CD4-positive, alpha-beta T cell treated with Interleukin-6 for 4 hours (primary cell): ENCODE measurements around the gene PPP1R9B.
A peak's percentile ranks its signal among the peaks of the same experiment; 100 is the strongest.

Source experiments
- DNase-seq: peaks from one replicate; pipeline ENCODE4 v3.0.0-alpha.2; 2020; ENCODE audit warnings: mixed read lengths

PPP1R9B gene

GRCh38 chr17:50103252-50103651, 47.2 kb downstream of the PPP1R9B start:
- DNase-seq, result no peak

- DNase-seq, result no peak
Observed at GRCh38 chr17:50102164-50102991, 48.1 kb downstream of the PPP1R9B start.

GRCh38 chr17:50101346-50102163, 48.9 kb downstream of the PPP1R9B start:
- DNase-seq, result no peak

GRCh38 chr17:50100921-50101345, 49.5 kb downstream of the PPP1R9B start:
- no peak for DNase-seq

- DNase-seq, result no peak
Observed at GRCh38 chr17:50100480-50100883, 50.0 kb downstream of the PPP1R9B start.

GRCh38 chr17:50099003-50099402, 51.5 kb downstream of the PPP1R9B start:
- DNase-seq, result no peak

GRCh38 chr17:50098583-50098982, 51.9 kb downstream of the PPP1R9B start:
- DNase-seq, result no peak

- no peak for DNase-seq
Observed at GRCh38 chr17:50097926-50098325, 52.6 kb downstream of the PPP1R9B start.

- no peak for DNase-seq
Observed at GRCh38 chr17:50097455-50097854, 53.0 kb downstream of the PPP1R9B start.

GRCh38 chr17:50096758-50097157, 53.7 kb downstream of the PPP1R9B start:
- no peak for DNase-seq

GRCh38 chr17:50096092-50096491, 54.4 kb downstream of the PPP1R9B start:
- no peak for DNase-seq

GRCh38 chr17:50095626-50096037, 54.8 kb downstream of the PPP1R9B start:
- DNase-seq, result no peak

- peak; percentile 97 for DNase-seq
Observed at GRCh38 chr17:50094753-50095619, 55.5 kb downstream of the PPP1R9B start, which contains the start of gene PDK2. Gene PDK2, plus strand, starts transcription at chr17:50095351. Its CDS starts 85 bp downstream, at chr17:50095436.

- peak; percentile 94 for DNase-seq
Observed at GRCh38 chr17:50094243-50094752, 56.2 kb downstream of the PPP1R9B start.

- DNase-seq, result no peak
Observed at GRCh38 chr17:50093807-50094206, 56.7 kb downstream of the PPP1R9B start.

GRCh38 chr17:50093246-50093645, 57.2 kb downstream of the PPP1R9B start:
- no peak for DNase-seq

- DNase-seq, result no peak
Observed at GRCh38 chr17:50091918-50092285, 58.6 kb downstream of the PPP1R9B start.

- DNase-seq, result no peak
Observed at GRCh38 chr17:50090971-50091917, 59.2 kb downstream of the PPP1R9B start.

- no peak for DNase-seq
Observed at GRCh38 chr17:50090071-50090470, 60.4 kb downstream of the PPP1R9B start.

GRCh38 chr17:50088952-50089825, 61.3 kb downstream of the PPP1R9B start:
- no peak for DNase-seq
